HCT116 (cell line): ENCODE data around the gene DCDC2. TPM values are rescaled to one million over a fixed set of nuclear protein-coding genes. Genes with fewer than 3 reads are reported as not detected.

Experiments
- ATAC-seq: fragments of 200-7000 bp; cut with Tn5 transposase; 2 replicates; pipeline ENCODE4 v1.9.1; 2020; ENCODE audit warnings: mild to moderate bottlenecking, moderate library complexity
- BruUV-seq: library from RNA; stranded (reverse); fragments of 400-500 nt; replicated peaks from 2 replicates; lab custom pipeline; 2021; lab: Mats Ljungman, UMichigan
- CTCF ChIA-PET: fragments of 300-600 bp; sonication (Branson Sonifier 250); formaldehyde crosslinking; loops from one replicate; lab custom pipeline; 2021; ENCODE audit warnings: antibody characterized with exemption; lab: Charles Lee
- POLR2A ChIA-PET: fragments of 300-600, 350-600 bp; sonication (Branson Sonifier 250); formaldehyde crosslinking; loops from one replicate; lab custom pipeline; 2021; ENCODE audit warnings: antibody characterized with exemption; lab: Charles Lee
- RAD21 ChIA-PET, 2 experiments: fragments of 300-600 bp; sonication (Branson Sonifier 250); formaldehyde crosslinking; loops; one replicate each; lab custom pipeline; 2023; ENCODE audit warnings: low total read pairs in 2 of 2; ENCODE audit not compliant: uncharacterized antibody in 2 of 2, unreplicated experiment in 2 of 2, low non-redundant PET in 1 of 2; lab: Charles Lee
- DNase-seq: peaks from one replicate; pipeline ENCODE4 v3.0.0-alpha.2; 2010; ENCODE audit warnings: low read depth, low spot score
- H2AFZ ChIP-seq: fragments of 200-600 bp; shearing (Covaris generic), sonication (generic); 2 replicates; pipeline ENCODE4 v1.6.1; 2017; ENCODE audit warnings: low read depth, mixed run types, mixed read lengths, antibody characterized with exemption, low read length; ENCODE audit not compliant: poor library complexity, severe bottlenecking
- H3K27ac ChIP-seq: 2 replicates; pipeline ENCODE4 v1.5.1; 2012; ENCODE audit warnings: low read depth, low read length
- H3K27me3 ChIP-seq: fragments of 200-600 bp; sonication (generic); 2 replicates; pipeline ENCODE4 v1.6.1; 2016; ENCODE audit warnings: mixed run types, low read length, mixed read lengths; ENCODE audit not compliant: insufficient read depth
- H3K36me3 ChIP-seq, 2 experiments: fragments of 200-500 bp in 1 of 2; fragments of 200-600 bp in 1 of 2; sonication (Bioruptor generic) in 1 of 2; sonication (generic) in 1 of 2; 2 replicates each; pipeline versions ENCODE4 v1.5.1 to v1.6.1; 2014 to 2016; ENCODE audit warnings: low read length in 2 of 2, inconsistent platforms in 1 of 2, mixed read lengths in 1 of 2, mixed run types in 1 of 2; ENCODE audit not compliant: insufficient read depth in 2 of 2, control insufficient read depth in 1 of 2
- H3K4me1 ChIP-seq, 2 experiments: fragments of 200-600 bp in 1 of 2; sonication (generic) in 1 of 2; 2 replicates each; pipeline versions ENCODE4 v1.5.1 to v1.6.1; 2012 to 2017; ENCODE audit warnings: low read length in 2 of 2, inconsistent platforms in 1 of 2, mild to moderate bottlenecking in 1 of 2, mixed read lengths in 1 of 2, mixed run types in 1 of 2, moderate library complexity in 1 of 2; ENCODE audit not compliant: insufficient read depth in 2 of 2, control insufficient read depth in 1 of 2
- H3K4me2 ChIP-seq: fragments of 200-600 bp; sonication (generic); 2 replicates; pipeline ENCODE4 v1.6.1; 2017; ENCODE audit warnings: mixed run types, low read length, mixed read lengths
- H3K4me3 ChIP-seq, 2 experiments: fragments of 200-600 bp in 1 of 2; sonication (generic) in 1 of 2; replicated peaks in 1 of 2; 2 replicates each; pipeline ENCODE4 v1.5.1; 2011 to 2016; ENCODE audit warnings: low read length in 2 of 2, control low read depth in 1 of 2, low read depth in 1 of 2, mild to moderate bottlenecking in 1 of 2, mixed read lengths in 1 of 2, mixed run types in 1 of 2
- H3K79me2 ChIP-seq: fragments of 200-600 bp; sonication (generic); 2 replicates; pipeline ENCODE4 v1.6.1; 2017; ENCODE audit warnings: mild to moderate bottlenecking, mixed run types, low read length, moderate library complexity, mixed read lengths; ENCODE audit not compliant: insufficient read depth
- H3K9ac ChIP-seq: fragments of 200-600 bp; sonication (generic); 2 replicates; pipeline ENCODE4 v1.6.1; 2016; ENCODE audit warnings: low read length, mixed read lengths
- H3K9me2 ChIP-seq: fragments of 200-600 bp; sonication (generic), shearing (Covaris generic); 2 replicates; pipeline ENCODE4 v1.6.1; 2017; ENCODE audit warnings: mixed run types, mild to moderate bottlenecking, moderate library complexity; ENCODE audit not compliant: insufficient read depth
- H3K9me3 ChIP-seq, 2 experiments: fragments of 200-500 bp in 1 of 2; fragments of 200-600 bp in 1 of 2; sonication (Bioruptor generic) in 1 of 2; sonication (generic) in 1 of 2; 2 replicates each; pipeline ENCODE4 v1.6.1; 2014 to 2017; ENCODE audit warnings: low read length in 2 of 2, mixed read lengths in 2 of 2, inconsistent platforms in 1 of 2, low read depth in 1 of 2, mild to moderate bottlenecking in 1 of 2, mixed run types in 1 of 2, moderate library complexity in 1 of 2; ENCODE audit not compliant: control insufficient read depth in 1 of 2, insufficient read depth in 1 of 2
- H4K20me1 ChIP-seq: fragments of 200-600 bp; sonication (generic), shearing (Covaris generic); 2 replicates; pipeline ENCODE4 v1.6.1; 2017; ENCODE audit warnings: mixed run types, mild to moderate bottlenecking, moderate library complexity; ENCODE audit not compliant: insufficient read depth
- CEBPB ChIP-seq: IDR thresholded peaks from 2 replicates; pipeline ENCODE4 v1.6.1; 2012; ENCODE audit warnings: low read depth
- CTCF ChIP-seq, 3 experiments: fragments of 200-600 bp in 1 of 3; sonication (generic) in 1 of 3; IDR thresholded peaks in 2 of 3; conservative IDR thresholded peaks in 1 of 3; 2 replicates each; pipeline ENCODE4 v1.5.1; 2012 to 2017; ENCODE audit warnings: low read depth in 2 of 3, low read length in 2 of 3, antibody characterized with exemption in 1 of 3, borderline replicate concordance in 1 of 3, control low read depth in 1 of 3, mild to moderate bottlenecking in 1 of 3, mixed read lengths in 1 of 3, mixed run types in 1 of 3, moderate library complexity in 1 of 3; ENCODE audit not compliant: insufficient read depth in 1 of 3
- EGR1 ChIP-seq: IDR thresholded peaks from 2 replicates; pipeline ENCODE4 v1.6.1; 2012; ENCODE audit warnings: low read depth
- ELF1 ChIP-seq: IDR thresholded peaks from 2 replicates; pipeline ENCODE4 v1.6.1; 2012; ENCODE audit warnings: low read depth, borderline replicate concordance
- EZH2 ChIP-seq: fragments of 200-600 bp; sonication (generic); IDR thresholded peaks from 2 replicates; pipeline ENCODE4 v1.6.1; 2017; ENCODE audit warnings: antibody characterized with exemption, mixed run types
- EZH2phosphoT487 ChIP-seq: fragments of 200-600 bp; IDR thresholded peaks from 2 replicates; pipeline ENCODE4 v1.6.1; 2018; ENCODE audit warnings: antibody characterized with exemption, borderline replicate concordance
- FOSL1 ChIP-seq: IDR thresholded peaks from 2 replicates; pipeline ENCODE4 v1.6.1; 2012; ENCODE audit warnings: low read depth
- JUND ChIP-seq: IDR thresholded peaks from 2 replicates; pipeline ENCODE4 v1.6.1; 2012
- POLR2A ChIP-seq: IDR thresholded peaks from 2 replicates; pipeline ENCODE4 v1.7.0; 2011; ENCODE audit warnings: borderline replicate concordance; ENCODE audit not compliant: insufficient read depth, insufficient read length; ENCODE audit errors: extremely low read depth
- POLR2AphosphoS5 ChIP-seq: IDR thresholded peaks from 2 replicates; pipeline ENCODE4 v1.6.1; 2011; ENCODE audit warnings: mild to moderate bottlenecking, low read depth, low read length, moderate library complexity
- RAD21 ChIP-seq: IDR thresholded peaks from 2 replicates; pipeline ENCODE4 v1.6.1; 2012; ENCODE audit warnings: low read depth, mild to moderate bottlenecking
- SIN3A ChIP-seq: IDR thresholded peaks from 2 replicates; pipeline ENCODE4 v1.6.1; 2012; ENCODE audit warnings: low read depth
- SP1 ChIP-seq: IDR thresholded peaks from 2 replicates; pipeline ENCODE4 v1.6.1; 2012; ENCODE audit warnings: low read depth
- SRF ChIP-seq: IDR thresholded peaks from 2 replicates; pipeline ENCODE4 v1.6.1; 2012; ENCODE audit warnings: low read depth
- YY1 ChIP-seq: IDR thresholded peaks from 2 replicates; pipeline ENCODE4 v1.6.1; 2011; ENCODE audit warnings: low read length, low read depth, moderate library complexity, mild to moderate bottlenecking; ENCODE audit not compliant: insufficient replicate concordance; ENCODE audit errors: extremely low read depth
- intact Hi-C: fragments of 100-400 bp; cut with micrococcal nuclease; formaldehyde crosslinking; loops from 2 replicates; pipeline ENCODE4 v1.10.0; 2022
- total RNA-seq: library from RNA; stranded (reverse); gene quantifications from one replicate; pipeline ENCODE4 v1.2.1, GENCODE V29; 2021; ENCODE audit not compliant: unreplicated experiment
- TF ChIP-seq, protein P1 (sequence below): IDR thresholded peaks from 2 replicates; pipeline ENCODE4 v1.6.1; 2012
- TF ChIP-seq, protein P2 (sequence below): IDR thresholded peaks from 2 replicates; pipeline ENCODE4 v1.6.1; 2012; ENCODE audit warnings: low read depth
- TF ChIP-seq, protein P3 (sequence below): IDR thresholded peaks from 2 replicates; pipeline ENCODE4 v1.6.1; 2012

DCDC2 gene
- total RNA-seq, 1 experiment from 2014 or later = 0.17 TPM

DNA sequence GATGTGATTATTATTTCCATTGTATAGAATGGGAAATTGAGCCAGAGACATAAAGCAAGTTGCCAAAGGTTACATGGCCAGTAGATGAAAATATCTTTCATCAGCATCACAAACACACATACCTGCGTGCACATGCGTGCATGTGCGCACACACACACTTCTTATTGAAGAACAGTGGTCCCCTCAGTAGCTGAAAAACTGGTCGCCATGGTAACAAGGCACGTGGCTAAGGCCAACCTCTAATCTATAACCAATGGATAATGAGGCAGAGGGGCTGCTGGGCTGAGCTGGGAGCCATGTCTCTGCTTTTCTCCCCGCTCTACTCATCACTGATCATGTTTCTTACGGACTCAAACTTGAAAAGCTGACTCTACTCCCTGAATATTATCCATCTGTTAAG is 171.5 kb downstream of the DCDC2 start:
- Histone ChIP-seq H3K4me2 (no peak overlapping the region), H3K27ac (no peak overlapping the region), H3K4me3 (no peak overlapping the region), H3K9me3 (no peaks in the 10 kb centered on the region), H3K9me2 (no peaks in the 10 kb centered on the region), H3K36me3 (no peaks in the 10 kb centered on the region), H3K27me3 (0 out of 2 replicates have a peak, but pooled peaks cover 3% of the 10 kb centered on the region), H3K9ac (no peak overlapping the region), H2AFZ (no peak overlapping the region), H4K20me1 (no peaks in the 10 kb centered on the region), H3K4me1 (no peaks in the 10 kb centered on the region), H3K79me2 (no peaks in the 10 kb centered on the region)
- ChIA-PET RAD21 (no interaction called here), CTCF (no interaction called here), POLR2A (no interaction called here)
- no peak for TF ChIP-seq FOSL1
- no peak for TF ChIP-seq EZH2
- no peak for TF ChIP-seq SP1
- ATAC-seq = no peak
- no TSS peak for BruUV-seq
- DNase-seq = no peak
- intact Hi-C loops = no loop called here

GRCh38 chr6:24183584-24183983 is 174.3 kb downstream of the DCDC2 start:
- H3K36me3 ChIP-seq = no peaks in the 10 kb centered on the region
- H3K9me3 ChIP-seq = no peaks in the 10 kb centered on the region
- no peaks in the 10 kb centered on the region for H3K27me3 ChIP-seq
- CTCF ChIA-PET = no interaction called here
- POLR2A ChIA-PET = no interaction called here
- intact Hi-C loops = no loop called here
- H2AFZ ChIP-seq = no peak overlapping the region
- RAD21 ChIA-PET = no interaction called here
- H3K27ac ChIP-seq = no peak overlapping the region
- H4K20me1 ChIP-seq = no peaks in the 10 kb centered on the region
- no peaks in the 10 kb centered on the region for H3K79me2 ChIP-seq
- H3K4me2 ChIP-seq = no peak overlapping the region
- ATAC-seq (no peak), DNase-seq (no peak)
- H3K4me1 ChIP-seq = no peaks in the 10 kb centered on the region
- no peak overlapping the region for H3K4me3 ChIP-seq
- no peak overlapping the region for H3K9ac ChIP-seq
- no peaks in the 10 kb centered on the region for H3K9me2 ChIP-seq
- BruUV-seq = no TSS peak
- TF ChIP-seq EZH2phosphoT487 (no peak), YY1 (no peak), FOSL1 (no peak), SIN3A (no peak), POLR2A (no peak), RAD21 (no peak), EGR1 (no peak), SRF (no peak), CTCF (IDR thresholded peaks at IDR 0.05 in 2 of 3, conservative IDR thresholded peaks at IDR 0.05 in 1 of 3; ENCODE audit: borderline replicate concordance in 1 of 3, insufficient read depth in 1 of 3, low read depth in 2 of 3, low read length in 2 of 3) (no peak), POLR2AphosphoS5 (no peak), JUND (no peak), CEBPB (no peak), SP1 (no peak), ELF1 (no peak)
- TF ChIP-seq, protein P1, sequence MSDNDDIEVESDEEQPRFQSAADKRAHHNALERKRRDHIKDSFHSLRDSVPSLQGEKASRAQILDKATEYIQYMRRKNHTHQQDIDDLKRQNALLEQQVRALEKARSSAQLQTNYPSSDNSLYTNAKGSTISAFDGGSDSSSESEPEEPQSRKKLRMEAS = no peak
- TF ChIP-seq, protein P2, sequence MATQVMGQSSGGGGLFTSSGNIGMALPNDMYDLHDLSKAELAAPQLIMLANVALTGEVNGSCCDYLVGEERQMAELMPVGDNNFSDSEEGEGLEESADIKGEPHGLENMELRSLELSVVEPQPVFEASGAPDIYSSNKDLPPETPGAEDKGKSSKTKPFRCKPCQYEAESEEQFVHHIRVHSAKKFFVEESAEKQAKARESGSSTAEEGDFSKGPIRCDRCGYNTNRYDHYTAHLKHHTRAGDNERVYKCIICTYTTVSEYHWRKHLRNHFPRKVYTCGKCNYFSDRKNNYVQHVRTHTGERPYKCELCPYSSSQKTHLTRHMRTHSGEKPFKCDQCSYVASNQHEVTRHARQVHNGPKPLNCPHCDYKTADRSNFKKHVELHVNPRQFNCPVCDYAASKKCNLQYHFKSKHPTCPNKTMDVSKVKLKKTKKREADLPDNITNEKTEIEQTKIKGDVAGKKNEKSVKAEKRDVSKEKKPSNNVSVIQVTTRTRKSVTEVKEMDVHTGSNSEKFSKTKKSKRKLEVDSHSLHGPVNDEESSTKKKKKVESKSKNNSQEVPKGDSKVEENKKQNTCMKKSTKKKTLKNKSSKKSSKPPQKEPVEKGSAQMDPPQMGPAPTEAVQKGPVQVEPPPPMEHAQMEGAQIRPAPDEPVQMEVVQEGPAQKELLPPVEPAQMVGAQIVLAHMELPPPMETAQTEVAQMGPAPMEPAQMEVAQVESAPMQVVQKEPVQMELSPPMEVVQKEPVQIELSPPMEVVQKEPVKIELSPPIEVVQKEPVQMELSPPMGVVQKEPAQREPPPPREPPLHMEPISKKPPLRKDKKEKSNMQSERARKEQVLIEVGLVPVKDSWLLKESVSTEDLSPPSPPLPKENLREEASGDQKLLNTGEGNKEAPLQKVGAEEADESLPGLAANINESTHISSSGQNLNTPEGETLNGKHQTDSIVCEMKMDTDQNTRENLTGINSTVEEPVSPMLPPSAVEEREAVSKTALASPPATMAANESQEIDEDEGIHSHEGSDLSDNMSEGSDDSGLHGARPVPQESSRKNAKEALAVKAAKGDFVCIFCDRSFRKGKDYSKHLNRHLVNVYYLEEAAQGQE = no peak
- TF ChIP-seq, protein P3, sequence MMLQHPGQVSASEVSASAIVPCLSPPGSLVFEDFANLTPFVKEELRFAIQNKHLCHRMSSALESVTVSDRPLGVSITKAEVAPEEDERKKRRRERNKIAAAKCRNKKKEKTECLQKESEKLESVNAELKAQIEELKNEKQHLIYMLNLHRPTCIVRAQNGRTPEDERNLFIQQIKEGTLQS = no peak
